HepG2 (cell line): ENCODE results near the gene EIF2S2. TPM values are rescaled to one million over a fixed set of nuclear protein-coding genes. Genes with fewer than 3 reads are reported as not detected.

Source experiments
- BHLHE40 ChIP-seq: IDR thresholded peaks from 2 replicates; pipeline ENCODE4 v1.6.1; 2011; ENCODE audit warnings: low read length, improper control_type of control experiment
- EEA1 ChIP-seq: sonication (generic); formaldehyde crosslinking; IDR thresholded peaks from 2 replicates; pipeline ENCODE4 v1.5.1; 2020; ENCODE audit warnings: mild to moderate bottlenecking, missing genetic modification reagents, borderline replicate concordance
- KLF11 ChIP-seq: IDR thresholded peaks from 2 replicates; pipeline ENCODE4 v1.6.1; 2016; ENCODE audit warnings: missing compliant biosample characterization
- SOX6 ChIP-seq, 2 experiments: fragments of 450-650 bp in 1 of 2; sonication (generic) in 1 of 2; formaldehyde crosslinking in 1 of 2; IDR thresholded peaks; 2 replicates each; pipeline versions ENCODE4 v1.4.0 to v1.6.1; 2017 to 2020; ENCODE audit warnings: antibody characterized with exemption in 1 of 2, mild to moderate bottlenecking in 1 of 2, missing genetic modification reagents in 1 of 2
- TSC22D2 ChIP-seq: sonication (generic); formaldehyde crosslinking; IDR thresholded peaks from 2 replicates; pipeline ENCODE4 v1.5.1; 2020; ENCODE audit warnings: missing genetic modification reagents, mild to moderate bottlenecking, borderline replicate concordance
- ZNF282 ChIP-seq: fragments of 450-650 bp; IDR thresholded peaks from 2 replicates; pipeline ENCODE4 v1.6.1; 2018; ENCODE audit not compliant: partially characterized antibody
- polyA plus RNA-seq, 8 experiments: library from polyadenylated mRNA; depleted of rRNA in 3 of 8; stranded (reverse) in 7 of 8; unstranded in 1 of 8; fragments of >200 nt; fragmentation: Illumina TruSeq in 4 of 8; extraction: Trizol in 4 of 8; gene quantifications; 2 replicates each; pipeline versions ENCODE4 v1.2.1 to v1.2.3, GENCODE V29; 2011 to 2016; ENCODE audit warnings: low read depth in 4 of 8, missing spikeins in 1 of 8, mixed read lengths in 1 of 8; ENCODE audit not compliant: insufficient read depth in 1 of 8
- total RNA-seq, 5 experiments: library from RNA; depleted of rRNA; stranded (reverse); fragments of >200 nt; fragmentation: Illumina TruSeq; extraction: Trizol; gene quantifications; 2 replicates each; pipeline ENCODE4 v1.2.3, GENCODE V29; 2016; ENCODE audit warnings: low read depth in 1 of 5
- TF ChIP-seq, protein P1 (sequence below), 2 experiments: sonication (generic) in 1 of 2; formaldehyde crosslinking in 1 of 2; IDR thresholded peaks; 2 replicates each; pipeline versions ENCODE4 v1.4.0 to v1.6.1; 2016 to 2020; ENCODE audit warnings: borderline replicate concordance in 1 of 2, low read depth in 1 of 2, mild to moderate bottlenecking in 1 of 2, missing genetic modification reagents in 1 of 2
- TF ChIP-seq, protein P2 (sequence below): sonication (generic); formaldehyde crosslinking; IDR thresholded peaks from 2 replicates; pipeline ENCODE4 v1.8.1; 2022; ENCODE audit warnings: mild to moderate bottlenecking, missing genetic modification reagents
- TF ChIP-seq, protein P3 (sequence below): sonication (generic); formaldehyde crosslinking; IDR thresholded peaks from 2 replicates; pipeline ENCODE4 v1.8.0; 2022; ENCODE audit warnings: missing genetic modification reagents, low read depth, mild to moderate bottlenecking, borderline replicate concordance
- TF ChIP-seq, protein P4 (sequence below): IDR thresholded peaks from 2 replicates; pipeline ENCODE4 v1.6.1; 2012; ENCODE audit warnings: inconsistent platforms

EIF2S2 gene
- total and polyA plus RNA-seq, 2 of the 13 experiments (the other 11 are each of a cell fraction or from before 2014, with no cell fraction given), result 126 to 213 TPM

- TF ChIP-seq, protein P1, sequence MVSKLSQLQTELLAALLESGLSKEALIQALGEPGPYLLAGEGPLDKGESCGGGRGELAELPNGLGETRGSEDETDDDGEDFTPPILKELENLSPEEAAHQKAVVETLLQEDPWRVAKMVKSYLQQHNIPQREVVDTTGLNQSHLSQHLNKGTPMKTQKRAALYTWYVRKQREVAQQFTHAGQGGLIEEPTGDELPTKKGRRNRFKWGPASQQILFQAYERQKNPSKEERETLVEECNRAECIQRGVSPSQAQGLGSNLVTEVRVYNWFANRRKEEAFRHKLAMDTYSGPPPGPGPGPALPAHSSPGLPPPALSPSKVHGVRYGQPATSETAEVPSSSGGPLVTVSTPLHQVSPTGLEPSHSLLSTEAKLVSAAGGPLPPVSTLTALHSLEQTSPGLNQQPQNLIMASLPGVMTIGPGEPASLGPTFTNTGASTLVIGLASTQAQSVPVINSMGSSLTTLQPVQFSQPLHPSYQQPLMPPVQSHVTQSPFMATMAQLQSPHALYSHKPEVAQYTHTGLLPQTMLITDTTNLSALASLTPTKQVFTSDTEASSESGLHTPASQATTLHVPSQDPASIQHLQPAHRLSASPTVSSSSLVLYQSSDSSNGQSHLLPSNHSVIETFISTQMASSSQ (IDR thresholded peaks at IDR 0.05; ENCODE audit: low read depth), result no peak
- TF ChIP-seq, protein P1 (CRISPR knock-in tag; IDR thresholded peaks at IDR 0.05; ENCODE audit: borderline replicate concordance), result no peak
- TF ChIP-seq TSC22D2 (CRISPR knock-in tag) (peak; percentile 59; the same call in 1 of the 2 replicates), EEA1 (CRISPR knock-in tag) (no peak), ZNF282 (no peak), SOX6 (IDR thresholded peaks at IDR 0.05) (no peak), SOX6 (CRISPR knock-in tag; IDR thresholded peaks at IDR 0.05) (peak; percentile 30; the same call in 1 of the 2 replicates), BHLHE40 (no peak), KLF11 (CRISPR knock-in tag) (peak; percentile 64; the same call in 1 of the 2 replicates)
- TF ChIP-seq, protein P2, sequence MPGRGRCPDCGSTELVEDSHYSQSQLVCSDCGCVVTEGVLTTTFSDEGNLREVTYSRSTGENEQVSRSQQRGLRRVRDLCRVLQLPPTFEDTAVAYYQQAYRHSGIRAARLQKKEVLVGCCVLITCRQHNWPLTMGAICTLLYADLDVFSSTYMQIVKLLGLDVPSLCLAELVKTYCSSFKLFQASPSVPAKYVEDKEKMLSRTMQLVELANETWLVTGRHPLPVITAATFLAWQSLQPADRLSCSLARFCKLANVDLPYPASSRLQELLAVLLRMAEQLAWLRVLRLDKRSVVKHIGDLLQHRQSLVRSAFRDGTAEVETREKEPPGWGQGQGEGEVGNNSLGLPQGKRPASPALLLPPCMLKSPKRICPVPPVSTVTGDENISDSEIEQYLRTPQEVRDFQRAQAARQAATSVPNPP (CRISPR knock-in tag), result no peak
- TF ChIP-seq, protein P3, sequence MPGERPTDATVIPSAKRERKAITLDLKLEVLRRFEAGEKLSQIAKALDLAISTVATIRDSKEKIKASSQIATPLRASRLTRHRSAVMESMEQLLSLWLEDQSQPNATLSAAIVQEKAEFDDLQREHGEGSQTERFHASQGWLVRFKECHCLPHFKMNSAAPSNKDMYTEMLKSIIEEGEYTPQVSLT (CRISPR knock-in tag), result 0 out of 2 replicates have a peak, but pooled peaks have one; percentile 55
- TF ChIP-seq, protein P4, sequence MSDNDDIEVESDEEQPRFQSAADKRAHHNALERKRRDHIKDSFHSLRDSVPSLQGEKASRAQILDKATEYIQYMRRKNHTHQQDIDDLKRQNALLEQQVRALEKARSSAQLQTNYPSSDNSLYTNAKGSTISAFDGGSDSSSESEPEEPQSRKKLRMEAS, result no peak; the same call in 1 of the 2 replicates
Observed at GRCh38 chr20:34069341-34070078, 42.5 kb downstream of the EIF2S2 start (continued).
